Tibial nerve (tissue), 4 donors: ENCODE measurements around the gene OVAAL.

Source experiments
- EP300 ChIP-seq, 2 donors: sonication (generic); formaldehyde crosslinking; IDR thresholded peaks; one replicate each; pipeline ENCODE4 v1.6.1; 2017; ENCODE audit warnings: antibody characterized with exemption in 2 of 2, mild to moderate bottlenecking in 1 of 2
- POLR2A ChIP-seq, 2 donors: fragments of 450-650 bp; IDR thresholded peaks; one replicate each; pipeline ENCODE4 v1.6.1; 2017; ENCODE audit warnings: antibody characterized with exemption in 2 of 2, mild to moderate bottlenecking in 2 of 2, moderate library complexity in 2 of 2
- TF ChIP-seq, protein P1 (sequence below), 5 experiments: fragments of 200-600 bp in 3 of 5; fragments of 450-650 bp in 2 of 5; sonication (generic) in 3 of 5; IDR thresholded peaks; one replicate each; pipeline ENCODE4 v1.5.1; 2016 to 2019; ENCODE audit warnings: antibody characterized with exemption in 5 of 5, mild to moderate bottlenecking in 3 of 5, moderate library complexity in 2 of 5

DNA sequence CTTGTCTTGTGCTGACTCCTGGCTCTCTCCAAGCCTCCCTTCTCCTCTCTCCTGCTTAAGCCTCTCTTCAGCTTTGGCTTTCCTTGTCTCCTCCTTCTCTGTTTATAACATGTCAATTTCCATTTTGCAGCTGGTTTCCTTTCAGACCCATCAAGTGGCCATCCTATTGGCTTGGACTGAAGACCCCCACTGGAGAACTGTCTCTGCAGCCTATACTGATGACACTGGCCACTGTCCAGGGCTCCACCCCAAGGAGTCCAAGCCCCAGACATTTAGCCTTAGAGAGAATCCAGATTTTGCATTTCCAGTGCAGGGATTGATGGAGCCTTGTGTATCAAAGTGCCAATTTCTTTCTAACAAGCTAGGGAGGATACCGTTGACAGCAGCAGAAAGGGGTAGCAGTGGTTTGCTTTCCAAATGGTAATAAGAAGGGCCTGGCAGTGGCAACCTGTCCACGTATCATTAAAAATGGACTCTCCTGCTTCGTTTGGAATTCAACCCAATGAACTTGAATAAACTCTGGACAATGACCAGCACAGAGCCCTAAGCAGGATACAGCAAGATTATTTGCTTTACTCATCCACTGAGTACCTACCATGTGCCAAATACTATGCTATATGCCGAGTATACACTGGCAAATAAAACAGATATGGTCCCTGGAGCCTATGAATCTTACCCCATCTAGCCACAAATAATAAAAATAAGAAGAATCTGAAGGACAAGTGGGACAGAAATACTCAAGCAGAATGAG lies 6.5 kb downstream of the OVAAL start:
- TF ChIP-seq, protein P1, sequence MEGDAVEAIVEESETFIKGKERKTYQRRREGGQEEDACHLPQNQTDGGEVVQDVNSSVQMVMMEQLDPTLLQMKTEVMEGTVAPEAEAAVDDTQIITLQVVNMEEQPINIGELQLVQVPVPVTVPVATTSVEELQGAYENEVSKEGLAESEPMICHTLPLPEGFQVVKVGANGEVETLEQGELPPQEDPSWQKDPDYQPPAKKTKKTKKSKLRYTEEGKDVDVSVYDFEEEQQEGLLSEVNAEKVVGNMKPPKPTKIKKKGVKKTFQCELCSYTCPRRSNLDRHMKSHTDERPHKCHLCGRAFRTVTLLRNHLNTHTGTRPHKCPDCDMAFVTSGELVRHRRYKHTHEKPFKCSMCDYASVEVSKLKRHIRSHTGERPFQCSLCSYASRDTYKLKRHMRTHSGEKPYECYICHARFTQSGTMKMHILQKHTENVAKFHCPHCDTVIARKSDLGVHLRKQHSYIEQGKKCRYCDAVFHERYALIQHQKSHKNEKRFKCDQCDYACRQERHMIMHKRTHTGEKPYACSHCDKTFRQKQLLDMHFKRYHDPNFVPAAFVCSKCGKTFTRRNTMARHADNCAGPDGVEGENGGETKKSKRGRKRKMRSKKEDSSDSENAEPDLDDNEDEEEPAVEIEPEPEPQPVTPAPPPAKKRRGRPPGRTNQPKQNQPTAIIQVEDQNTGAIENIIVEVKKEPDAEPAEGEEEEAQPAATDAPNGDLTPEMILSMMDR (IDR thresholded peaks at IDR 0.05) = no peak
- TF ChIP-seq EP300 (IDR thresholded peaks at IDR 0.05) (no peak), POLR2A (IDR thresholded peaks at IDR 0.05) (no peak)
